HL-60 (cell line): ENCODE measurements around the gene LSM12.

Experiments used
- DNase-seq, 2 experiments: peaks; one replicate each; pipeline ENCODE4 v3.0.0-alpha.2; 2010 to 2020; ENCODE audit warnings: low read depth in 1 of 2, low spot score in 1 of 2
- H3K27ac ChIP-seq: fragments of 250-450 bp; sonication (Bioruptor Pico); replicated peaks from 2 replicates; pipeline ENCODE4 v1.5.1; 2020; ENCODE audit warnings: mild to moderate bottlenecking, moderate library complexity
- H3K27me3 ChIP-seq: fragments of 250-450 bp; sonication (Bioruptor Pico); 2 replicates; pipeline ENCODE4 v1.5.1; 2021; ENCODE audit warnings: mild to moderate bottlenecking, moderate library complexity; ENCODE audit not compliant: insufficient read depth, poor library complexity, severe bottlenecking
- H3K4me3 ChIP-seq: replicated peaks from 2 replicates; pipeline ENCODE4 v1.5.1; 2011; ENCODE audit warnings: mild to moderate bottlenecking, control low read depth, low read length; ENCODE audit not compliant: insufficient read depth
- GABPA ChIP-seq: IDR thresholded peaks from 2 replicates; pipeline ENCODE4 v1.6.1; 2012; ENCODE audit warnings: low read depth
- POLR2AphosphoS5 ChIP-seq: IDR thresholded peaks from 2 replicates; pipeline ENCODE4 v1.6.1; 2012; ENCODE audit warnings: low read depth
- SPI1 ChIP-seq: IDR thresholded peaks from 2 replicates; pipeline ENCODE4 v1.6.1; 2012; ENCODE audit warnings: low read depth, mild to moderate bottlenecking, borderline replicate concordance
- TF ChIP-seq, protein P1 (sequence below): IDR thresholded peaks from 2 replicates; pipeline ENCODE4 v1.6.1; 2012; ENCODE audit warnings: low read depth; ENCODE audit not compliant: insufficient replicate concordance
- TF ChIP-seq, protein P2 (sequence below): IDR thresholded peaks from one replicate; pipeline ENCODE4 v1.5.1; 2011; ENCODE audit warnings: low read length, control low read depth, inconsistent platforms; ENCODE audit not compliant: insufficient read depth

LSM12 gene

DNA sequence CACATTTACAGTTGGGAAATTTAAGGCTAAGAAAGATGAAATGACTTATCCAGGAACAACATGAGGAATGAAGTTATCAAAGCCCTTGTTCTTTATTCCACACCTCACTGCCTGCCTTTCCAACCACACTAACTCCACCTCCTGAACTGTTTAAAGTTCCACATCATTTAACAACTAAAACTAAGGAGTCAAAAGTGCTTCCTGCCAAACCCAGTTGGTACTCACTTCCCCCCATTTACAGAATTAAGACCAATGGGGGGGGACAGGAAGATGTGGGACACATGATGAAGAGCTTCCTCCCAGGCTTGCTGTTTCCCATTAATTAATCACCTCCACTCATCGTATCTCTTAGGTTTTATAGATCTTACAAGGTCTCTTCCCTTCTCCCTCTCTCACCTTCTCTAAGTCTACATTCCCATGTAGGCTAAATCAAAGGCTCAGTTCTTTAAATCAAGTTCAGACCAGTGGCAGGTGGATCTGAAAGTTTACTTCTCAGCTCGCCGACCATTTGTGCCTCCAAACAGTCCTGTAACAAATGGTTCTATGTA, 32.5 kb downstream of the LSM12 start:
- TF ChIP-seq, protein P1, sequence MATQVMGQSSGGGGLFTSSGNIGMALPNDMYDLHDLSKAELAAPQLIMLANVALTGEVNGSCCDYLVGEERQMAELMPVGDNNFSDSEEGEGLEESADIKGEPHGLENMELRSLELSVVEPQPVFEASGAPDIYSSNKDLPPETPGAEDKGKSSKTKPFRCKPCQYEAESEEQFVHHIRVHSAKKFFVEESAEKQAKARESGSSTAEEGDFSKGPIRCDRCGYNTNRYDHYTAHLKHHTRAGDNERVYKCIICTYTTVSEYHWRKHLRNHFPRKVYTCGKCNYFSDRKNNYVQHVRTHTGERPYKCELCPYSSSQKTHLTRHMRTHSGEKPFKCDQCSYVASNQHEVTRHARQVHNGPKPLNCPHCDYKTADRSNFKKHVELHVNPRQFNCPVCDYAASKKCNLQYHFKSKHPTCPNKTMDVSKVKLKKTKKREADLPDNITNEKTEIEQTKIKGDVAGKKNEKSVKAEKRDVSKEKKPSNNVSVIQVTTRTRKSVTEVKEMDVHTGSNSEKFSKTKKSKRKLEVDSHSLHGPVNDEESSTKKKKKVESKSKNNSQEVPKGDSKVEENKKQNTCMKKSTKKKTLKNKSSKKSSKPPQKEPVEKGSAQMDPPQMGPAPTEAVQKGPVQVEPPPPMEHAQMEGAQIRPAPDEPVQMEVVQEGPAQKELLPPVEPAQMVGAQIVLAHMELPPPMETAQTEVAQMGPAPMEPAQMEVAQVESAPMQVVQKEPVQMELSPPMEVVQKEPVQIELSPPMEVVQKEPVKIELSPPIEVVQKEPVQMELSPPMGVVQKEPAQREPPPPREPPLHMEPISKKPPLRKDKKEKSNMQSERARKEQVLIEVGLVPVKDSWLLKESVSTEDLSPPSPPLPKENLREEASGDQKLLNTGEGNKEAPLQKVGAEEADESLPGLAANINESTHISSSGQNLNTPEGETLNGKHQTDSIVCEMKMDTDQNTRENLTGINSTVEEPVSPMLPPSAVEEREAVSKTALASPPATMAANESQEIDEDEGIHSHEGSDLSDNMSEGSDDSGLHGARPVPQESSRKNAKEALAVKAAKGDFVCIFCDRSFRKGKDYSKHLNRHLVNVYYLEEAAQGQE: no peak
- no peak for TF ChIP-seq SPI1
- no peak for TF ChIP-seq POLR2AphosphoS5
- DNase-seq: no peak
- no peak overlapping the region for H3K4me3 ChIP-seq

DNA sequence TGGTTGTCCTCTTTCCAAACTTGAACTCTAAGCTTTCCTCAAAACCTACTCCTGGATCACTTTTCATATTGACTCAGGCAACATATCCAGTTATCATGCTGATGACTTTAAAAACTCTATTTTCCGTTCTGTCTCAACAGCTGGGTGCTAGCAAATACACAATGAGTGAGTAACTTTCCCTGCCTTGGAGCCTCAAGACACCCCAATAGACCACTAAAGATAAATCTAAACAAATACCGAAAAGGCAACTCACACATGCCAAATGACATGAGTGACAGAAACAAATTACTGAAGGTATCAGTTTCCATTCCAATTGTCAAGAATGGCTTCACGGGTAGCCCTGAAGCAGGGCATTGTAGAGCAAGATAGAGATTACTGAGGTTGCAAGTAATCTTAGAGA, 36.0 kb downstream of the LSM12 start:
- Histone ChIP-seq H3K4me3 (no peak overlapping the region), H3K27me3 (no peaks in the 10 kb centered on the region), H3K27ac (no peak overlapping the region)
- no peak for DNase-seq
- no peak for TF ChIP-seq POLR2AphosphoS5
- TF ChIP-seq, protein P2, sequence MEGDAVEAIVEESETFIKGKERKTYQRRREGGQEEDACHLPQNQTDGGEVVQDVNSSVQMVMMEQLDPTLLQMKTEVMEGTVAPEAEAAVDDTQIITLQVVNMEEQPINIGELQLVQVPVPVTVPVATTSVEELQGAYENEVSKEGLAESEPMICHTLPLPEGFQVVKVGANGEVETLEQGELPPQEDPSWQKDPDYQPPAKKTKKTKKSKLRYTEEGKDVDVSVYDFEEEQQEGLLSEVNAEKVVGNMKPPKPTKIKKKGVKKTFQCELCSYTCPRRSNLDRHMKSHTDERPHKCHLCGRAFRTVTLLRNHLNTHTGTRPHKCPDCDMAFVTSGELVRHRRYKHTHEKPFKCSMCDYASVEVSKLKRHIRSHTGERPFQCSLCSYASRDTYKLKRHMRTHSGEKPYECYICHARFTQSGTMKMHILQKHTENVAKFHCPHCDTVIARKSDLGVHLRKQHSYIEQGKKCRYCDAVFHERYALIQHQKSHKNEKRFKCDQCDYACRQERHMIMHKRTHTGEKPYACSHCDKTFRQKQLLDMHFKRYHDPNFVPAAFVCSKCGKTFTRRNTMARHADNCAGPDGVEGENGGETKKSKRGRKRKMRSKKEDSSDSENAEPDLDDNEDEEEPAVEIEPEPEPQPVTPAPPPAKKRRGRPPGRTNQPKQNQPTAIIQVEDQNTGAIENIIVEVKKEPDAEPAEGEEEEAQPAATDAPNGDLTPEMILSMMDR: no peak
- TF ChIP-seq SPI1: no peak
- no peak for TF ChIP-seq GABPA
- TF ChIP-seq, protein P1: no peak

More for the DNA sequence above, 32.5 kb downstream of the LSM12 start:
- H3K27ac ChIP-seq: no peak overlapping the region
- no peaks in the 10 kb centered on the region for H3K27me3 ChIP-seq

DNA sequence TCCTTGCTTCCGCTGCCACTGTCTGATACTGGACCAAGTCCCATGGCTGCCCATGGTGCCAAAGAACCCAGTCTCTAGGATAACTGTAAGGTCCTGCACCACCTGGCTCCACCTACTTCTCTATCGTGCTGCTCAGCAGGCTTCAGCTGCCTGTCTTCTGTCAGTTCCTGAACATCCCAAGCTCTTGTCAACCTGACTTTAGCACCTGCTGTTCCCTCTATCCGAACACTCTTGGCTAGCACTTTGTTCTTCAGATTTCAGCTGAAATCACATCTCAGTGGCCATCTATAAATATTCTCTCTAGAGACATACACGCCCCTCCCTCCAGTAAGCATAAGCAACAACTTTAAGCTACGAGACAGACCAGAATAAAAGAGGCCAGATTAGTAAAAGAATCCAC, 36.7 kb downstream of the LSM12 start:
- DNase-seq: no peak
- TF ChIP-seq, protein P2: no peak
- TF ChIP-seq POLR2AphosphoS5 (no peak), GABPA (no peak), SPI1 (no peak)
- TF ChIP-seq, protein P1: no peak
- Histone ChIP-seq H3K27ac (no peak overlapping the region), H3K27me3 (no peaks in the 10 kb centered on the region), H3K4me3 (no peak overlapping the region)

DNA sequence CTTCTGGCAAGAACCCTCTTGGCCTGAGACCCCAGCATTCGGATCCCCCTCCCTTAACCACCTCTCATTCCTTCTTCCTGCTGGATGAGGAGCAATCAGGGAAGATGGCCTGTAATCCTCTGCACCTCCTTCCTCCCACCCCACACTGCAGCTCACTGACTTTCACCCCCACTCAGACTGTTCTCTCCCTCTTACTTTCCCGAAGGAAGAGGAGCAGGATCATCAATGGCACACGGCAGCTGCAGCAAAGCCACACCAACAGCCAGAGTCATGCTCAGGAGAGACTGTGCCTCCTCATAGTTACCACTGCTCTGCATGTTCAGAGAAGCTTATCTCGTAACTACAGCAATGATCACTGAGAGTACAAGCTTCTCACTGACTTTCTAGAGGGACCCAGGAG, 41.6 kb downstream of the LSM12 start:
- Histone ChIP-seq H3K27ac (no peak overlapping the region), H3K27me3 (no peaks in the 10 kb centered on the region), H3K4me3 (no peak overlapping the region)
- TF ChIP-seq SPI1 (no peak), GABPA (no peak), POLR2AphosphoS5 (no peak)
- TF ChIP-seq, protein P1: no peak
- TF ChIP-seq, protein P2: no peak
- no peak for DNase-seq
